ENCODE data around the gene POM121.
"Not testable (repeated sequence)": the region's sequence is repeated elsewhere in the genome, so short reads cannot be mapped to it uniquely, and the experiment has no call there.

- TF ChIP-seq FOXK2, NFRKB, PKNOX1 (IDR thresholded peaks at IDR 0.05): not testable (repeated sequence)
These were observed 40.5 kb downstream of the POM121 start for GRCh38 chr7:72965186-72965975.
